SK-N-MC (cell line): ENCODE results near the gene MKRN2OS.
"Not testable (repeated sequence)": the region's sequence is repeated elsewhere in the genome, so short reads cannot be mapped to it uniquely, and the experiment has no call there.

Experiments used
- DNase-seq: peaks from one replicate; pipeline ENCODE4 v3.0.0-alpha.2; 2011; ENCODE audit warnings: low read depth, low spot score
- H3K27ac ChIP-seq: fragments of 200-600 bp; sonication (generic); 2 replicates; pipeline ENCODE4 v1.5.1; 2016; ENCODE audit warnings: mixed run types
- H3K36me3 ChIP-seq: fragments of 200-600 bp; sonication (generic); 2 replicates; pipeline ENCODE4 v1.6.1; 2017; ENCODE audit warnings: antibody characterized with exemption, low read length, mixed read lengths; ENCODE audit not compliant: insufficient read depth
- H3K4me3 ChIP-seq: fragments of 200-600 bp; sonication (generic); 2 replicates; pipeline ENCODE4 v1.5.1; 2016
- H3K9ac ChIP-seq: fragments of 200-600 bp; sonication (generic); 2 replicates; pipeline ENCODE4 v1.8.0; 2017; ENCODE audit warnings: mixed run types, mixed read lengths; ENCODE audit not compliant: insufficient read length
- H3K9me3 ChIP-seq: fragments of 200-600 bp; sonication (generic); 2 replicates; pipeline ENCODE4 v1.6.1; 2017; ENCODE audit warnings: low read depth, mild to moderate bottlenecking, antibody characterized with exemption, low read length, moderate library complexity, mixed read lengths
- EZH2 ChIP-seq: fragments of 200-600 bp; sonication (generic); IDR thresholded peaks from one replicate; pipeline ENCODE4 v1.6.1; 2017; ENCODE audit warnings: antibody characterized with exemption
- FOXP2 ChIP-seq: optimal IDR thresholded peaks from 2 replicates; pipeline ENCODE3; 2011; ENCODE audit warnings: mild to moderate bottlenecking, moderate library complexity; ENCODE audit not compliant: insufficient read depth; ENCODE audit errors: extremely low read length, control extremely low read depth
- POLR2AphosphoS5 ChIP-seq: IDR thresholded peaks from 2 replicates; pipeline ENCODE4 v1.6.1; 2012; ENCODE audit warnings: mild to moderate bottlenecking, low read depth, low read length, borderline replicate concordance

The MKRN2OS gene

GRCh38 chr3:12557473-12558100 is 12.3 kb upstream of the MKRN2OS start:
- no peak for TF ChIP-seq FOXP2
- no peak for TF ChIP-seq POLR2AphosphoS5
- no peak for TF ChIP-seq EZH2
- no peak overlapping the region for H3K27ac ChIP-seq
- peak overlapping the region; percentile 89 for H3K9ac ChIP-seq
- H3K9me3 ChIP-seq = no peaks in the 10 kb centered on the region
- no peaks in the 10 kb centered on the region for H3K36me3 ChIP-seq
- DNase-seq = no peak
- peak overlapping the region; percentile 89 for H3K4me3 ChIP-seq

GRCh38 chr3:12556690-12557472 is 11.6 kb upstream of the MKRN2OS start, which contains the start of gene MKRN2:
MKRN2 (plus strand) TSS chr3:12557087; CDS start chr3:12557151, 64 bp downstream.
- no peaks in the 10 kb centered on the region for H3K9me3 ChIP-seq
- TF ChIP-seq EZH2 = no peak
- TF ChIP-seq FOXP2 = no peak
- TF ChIP-seq POLR2AphosphoS5 = peak; percentile 92; the same call in 1 of the 2 replicates
- peak within 1 kb of the TSS; percentile 89 for H3K4me3 ChIP-seq
- H3K27ac ChIP-seq = peak within 1 kb of the TSS; percentile 50; the same call in 1 of the 2 replicates
- no peak for DNase-seq
- no peaks in the 10 kb centered on the region for H3K36me3 ChIP-seq
- H3K9ac ChIP-seq = peak within 1 kb of the TSS; percentile 89

GRCh38 chr3:12556314-12556689 is 11.0 kb upstream of the MKRN2OS start:
- peak overlapping the region; percentile 36; the same call in 1 of the 2 replicates for H3K27ac ChIP-seq

GRCh38 chr3:12553921-12554391 is 8.7 kb upstream of the MKRN2OS start:
- Histone ChIP-seq H3K4me3 (no peak overlapping the region), H3K36me3 (no peaks in the 10 kb centered on the region), H3K9ac (no peak overlapping the region), H3K27ac (no peak overlapping the region), H3K9me3 (no peaks in the 10 kb centered on the region)
- no peak for DNase-seq
- TF ChIP-seq FOXP2 = no peak
- no peak; the same call in 1 of the 2 replicates for TF ChIP-seq POLR2AphosphoS5
- no peak for TF ChIP-seq EZH2

More at GRCh38 chr3:12556314-12556689, 11.0 kb upstream of the MKRN2OS start:
- Histone ChIP-seq H3K4me3 (peak overlapping the region; percentile 89), H3K36me3 (no peaks in the 10 kb centered on the region), H3K9me3 (no peaks in the 10 kb centered on the region), H3K9ac (peak overlapping the region; percentile 74)
- TF ChIP-seq FOXP2 (no peak), EZH2 (no peak), POLR2AphosphoS5 (no peak)
- DNase-seq = no peak

- DNase-seq = no peak
- no peaks in the 10 kb centered on the region for H3K9me3 ChIP-seq
- H3K9ac ChIP-seq = no peak overlapping the region
- H3K36me3 ChIP-seq = no peaks in the 10 kb centered on the region
- H3K4me3 ChIP-seq = no peak overlapping the region
- H3K27ac ChIP-seq = no peak overlapping the region
- TF ChIP-seq FOXP2 (no peak), POLR2AphosphoS5 (no peak), EZH2 (no peak)
These were observed 4.9 kb upstream of the MKRN2OS start for GRCh38 chr3:12549971-12550760.

- TF ChIP-seq EZH2 (no peak), POLR2AphosphoS5 (no peak), FOXP2 (no peak)
- DNase-seq = no peak
- Histone ChIP-seq H3K9me3 (no peaks in the 10 kb centered on the region), H3K36me3 (no peaks in the 10 kb centered on the region; the same call in 1 of the 2 replicates), H3K9ac (no peak overlapping the region), H3K4me3 (no peak overlapping the region), H3K27ac (no peak overlapping the region)
These were observed 437 bp downstream of the MKRN2OS start for GRCh38 chr3:12544652-12545472.

- H3K4me3 ChIP-seq, DNase-seq, H3K9ac ChIP-seq, H3K9me3 ChIP-seq, H3K27ac ChIP-seq, H3K36me3 ChIP-seq: not testable (repeated sequence)
These were observed 1.8 kb downstream of the MKRN2OS start for GRCh38 chr3:12543497-12543896.
